H1 (cell line): ENCODE measurements around the gene EPN3. TPM values are rescaled to one million over a fixed set of nuclear protein-coding genes. Genes with fewer than 3 reads are reported as not detected.
A peak's percentile ranks its signal among the peaks of the same experiment; 100 is the strongest.

Experiments
- CTCF ChIA-PET: fragments of 300-600 bp; sonication (Branson Sonifier 250); formaldehyde crosslinking; loops from one replicate; lab custom pipeline; 2021; ENCODE audit not compliant: partially characterized antibody; lab: Charles Lee
- POLR2A ChIA-PET: fragments of 300-600 bp; sonication (Branson Sonifier 250); formaldehyde crosslinking; loops from one replicate; lab custom pipeline; 2021; ENCODE audit warnings: inconsistent platforms; ENCODE audit not compliant: partially characterized antibody; lab: Charles Lee
- DNase-seq, 2 experiments: peaks; one replicate each; pipeline versions ENCODE4 v3.0.0 to v3.0.0-alpha.2; 2010 to 2022; ENCODE audit warnings: low spot score in 2 of 2, low read depth in 1 of 2, mixed read lengths in 1 of 2
- FAIRE-seq: peaks from 2 replicates; lab custom pipeline; 2011; peaks lifted over from hg19 to GRCh38; lab: Jason Lieb, UNC
- H2AFZ ChIP-seq: 2 replicates; pipeline ENCODE4 v1.8.1; 2012; ENCODE audit warnings: low read length, inconsistent platforms
- H2AK5ac ChIP-seq: 2 replicates; pipeline ENCODE4 v1.6.1; 2013; ENCODE audit warnings: low read depth, low read length
- H2BK120ac ChIP-seq: replicated peaks from 2 replicates; pipeline ENCODE3; 2013; ENCODE audit warnings: low read depth, low read length, inconsistent platforms
- H2BK12ac ChIP-seq: 2 replicates; pipeline ENCODE4 v1.6.1; 2013; ENCODE audit warnings: low read depth, low read length
- H2BK15ac ChIP-seq: 2 replicates; pipeline ENCODE4 v1.6.1; 2013; ENCODE audit warnings: low read length
- H2BK20ac ChIP-seq: 2 replicates; pipeline ENCODE4 v1.6.1; 2013; ENCODE audit warnings: low read length
- H2BK5ac ChIP-seq: 2 replicates; pipeline ENCODE4 v1.6.1; 2013; ENCODE audit warnings: low read depth, low read length
- H3K14ac ChIP-seq: 2 replicates; pipeline ENCODE4 v1.6.1; 2013; ENCODE audit warnings: inconsistent platforms; ENCODE audit not compliant: insufficient read length
- H3K18ac ChIP-seq: 2 replicates; pipeline ENCODE4 v1.6.1; 2013; ENCODE audit warnings: low read length; ENCODE audit errors: extremely low read depth
- H3K23ac ChIP-seq: 2 replicates; pipeline ENCODE4 v1.6.1; 2013; ENCODE audit warnings: inconsistent platforms; ENCODE audit not compliant: insufficient read length
- H3K23me2 ChIP-seq: 2 replicates; pipeline ENCODE4 v1.6.1; 2013; ENCODE audit warnings: low read depth, low read length
- H3K27ac ChIP-seq: 2 replicates; pipeline ENCODE4 v1.6.1; 2011; ENCODE audit warnings: low read depth, low read length, inconsistent platforms
- H3K27me3 ChIP-seq, 4 experiments: replicated peaks in 1 of 4; 1 replicate in 1 of 4; 2 replicates in 3 of 4; pipeline versions ENCODE4 v1.6.1 to v1.8.1; 2011 to 2013; ENCODE audit warnings: low read length in 3 of 4, mild to moderate bottlenecking in 3 of 4, inconsistent platforms in 2 of 4, mixed read lengths in 2 of 4, moderate library complexity in 1 of 4; ENCODE audit not compliant: control insufficient read depth in 3 of 4, insufficient read depth in 3 of 4; ENCODE audit errors: extremely low read depth in 1 of 4
- H3K36me3 ChIP-seq, 4 experiments: 2 replicates each; pipeline versions ENCODE4 v1.6.1 to v1.8.1; 2011 to 2013; ENCODE audit warnings: mild to moderate bottlenecking in 4 of 4, low read length in 3 of 4, moderate library complexity in 2 of 4, control low read depth in 1 of 4, inconsistent platforms in 1 of 4; ENCODE audit not compliant: insufficient read depth in 4 of 4, control insufficient read depth in 2 of 4
- H3K4ac ChIP-seq: replicated peaks from 2 replicates; pipeline ENCODE3; 2013; ENCODE audit warnings: low read length, low read depth, mixed read lengths, inconsistent platforms; ENCODE audit not compliant: insufficient read length
- H3K4me1 ChIP-seq, 4 experiments: replicated peaks in 1 of 4; 1 replicate in 1 of 4; 2 replicates in 3 of 4; pipeline versions ENCODE4 v1.6.1 to v1.8.1; 2011 to 2013; ENCODE audit warnings: low read length in 3 of 4, inconsistent platforms in 2 of 4, mixed read lengths in 1 of 4; ENCODE audit not compliant: insufficient read depth in 4 of 4, control insufficient read depth in 3 of 4
- H3K4me2 ChIP-seq, 2 experiments: 2 replicates each; pipeline versions ENCODE4 v1.6.1 to v1.8.1; 2011 to 2013; ENCODE audit warnings: low read depth in 2 of 2, low read length in 2 of 2, control low read depth in 1 of 2, inconsistent platforms in 1 of 2, mild to moderate bottlenecking in 1 of 2; ENCODE audit not compliant: insufficient read depth in 1 of 2
- H3K4me3 ChIP-seq, 4 experiments: fragments of 200-600, 300-600 bp in 1 of 4; sonication (generic), shearing (Covaris generic), sonication (Bioruptor Twin) in 1 of 4; 2 replicates each; pipeline versions ENCODE4 v1.5.1 to v1.8.1; 2011 to 2016; ENCODE audit warnings: low read length in 4 of 4, low read depth in 3 of 4, control low read depth in 2 of 4, inconsistent platforms in 2 of 4, mild to moderate bottlenecking in 2 of 4, mixed read lengths in 1 of 4, moderate library complexity in 1 of 4; ENCODE audit not compliant: insufficient read depth in 2 of 4; ENCODE audit errors: extremely low read depth in 1 of 4
- H3K56ac ChIP-seq: replicated peaks from 2 replicates; pipeline ENCODE3; 2013; ENCODE audit warnings: low read depth, mild to moderate bottlenecking, mixed read lengths, low read length, inconsistent platforms; ENCODE audit not compliant: insufficient read length
- H3K79me1 ChIP-seq: 2 replicates; pipeline ENCODE4 v1.6.1; 2013; ENCODE audit warnings: low read depth, low read length, control low read depth
- H3K79me2 ChIP-seq, 2 experiments: 2 replicates each; pipeline versions ENCODE4 v1.6.1 to v1.8.1; 2012 to 2013; ENCODE audit warnings: low read length in 2 of 2, mild to moderate bottlenecking in 2 of 2, inconsistent platforms in 1 of 2; ENCODE audit not compliant: insufficient read depth in 2 of 2, control insufficient read depth in 1 of 2
- H3K9ac ChIP-seq, 4 experiments: replicated peaks in 1 of 4; 1 replicate in 1 of 4; 2 replicates in 3 of 4; pipeline versions ENCODE4 v1.6.1 to v1.8.1; 2011 to 2013; ENCODE audit warnings: low read depth in 3 of 4, low read length in 3 of 4, control low read depth in 2 of 4, mild to moderate bottlenecking in 2 of 4, moderate library complexity in 2 of 4, inconsistent platforms in 1 of 4; ENCODE audit errors: extremely low read depth in 1 of 4
- H3K9me3 ChIP-seq, 2 experiments: 2 replicates each; pipeline versions ENCODE4 v1.6.1 to v1.8.1; 2012 to 2013; ENCODE audit warnings: mild to moderate bottlenecking in 2 of 2, moderate library complexity in 2 of 2, control low read depth in 1 of 2, inconsistent platforms in 1 of 2, low read depth in 1 of 2, low read length in 1 of 2, mixed read lengths in 1 of 2; ENCODE audit not compliant: insufficient read depth in 2 of 2
- H4K20me1 ChIP-seq, 2 experiments: replicated peaks in 1 of 2; 2 replicates each; pipeline versions ENCODE3 to v1.8.1; 2011 to 2013; ENCODE audit warnings: inconsistent platforms in 2 of 2, low read length in 2 of 2, mild to moderate bottlenecking in 1 of 2; ENCODE audit not compliant: insufficient read depth in 2 of 2, control insufficient read depth in 1 of 2
- H4K5ac ChIP-seq: 2 replicates; pipeline ENCODE4 v1.6.1; 2013; ENCODE audit warnings: low read length, low read depth, mixed read lengths, inconsistent platforms; ENCODE audit not compliant: insufficient read length
- H4K8ac ChIP-seq: 2 replicates; pipeline ENCODE4 v1.8.0; 2013; ENCODE audit warnings: mild to moderate bottlenecking, moderate library complexity, low read length, inconsistent platforms; ENCODE audit not compliant: insufficient read depth; ENCODE audit errors: extremely low read depth
- H4K91ac ChIP-seq: replicated peaks from 2 replicates; pipeline ENCODE3; 2013; ENCODE audit warnings: low read length, mixed read lengths, inconsistent platforms; ENCODE audit not compliant: insufficient read length
- CBX5 ChIP-seq: fragments of 300-800, 300-1000 bp; sonication (generic); IDR thresholded peaks from 2 replicates; pipeline ENCODE4 v1.7.1; 2016; ENCODE audit warnings: antibody characterized with exemption, low read length, low read depth
- HDAC2 ChIP-seq, 2 experiments: fragments of 300-600 bp in 1 of 2; sonication (generic) in 1 of 2; IDR thresholded peaks; 2 replicates each; pipeline ENCODE4 v1.6.1; 2011 to 2012; ENCODE audit warnings: low read depth in 2 of 2, low read length in 2 of 2, mild to moderate bottlenecking in 2 of 2, moderate library complexity in 2 of 2, borderline replicate concordance in 1 of 2, inconsistent platforms in 1 of 2
- JUND ChIP-seq: IDR thresholded peaks from 2 replicates; pipeline ENCODE4 v1.6.1; 2011; ENCODE audit warnings: mild to moderate bottlenecking, improper control_type of control experiment, low read length
- POLR2AphosphoS5 ChIP-seq: IDR thresholded peaks from 2 replicates; pipeline ENCODE4 v1.6.1; 2011; ENCODE audit warnings: low read depth, low read length
- SAP30 ChIP-seq: fragments of 300-600 bp; sonication (generic); IDR thresholded peaks from 2 replicates; pipeline ENCODE4 v1.7.1; 2012; ENCODE audit warnings: low read length, moderate library complexity, mild to moderate bottlenecking, inconsistent platforms; ENCODE audit not compliant: insufficient read depth, insufficient replicate concordance
- WGBS, 2 experiments: shearing (Covaris generic) in 1 of 2; methylation state at CpG; one replicate each; pipeline versions ENCODE4 v1.1.6 to v1.1.7; 2013 to 2015; ENCODE audit warnings: low lambda C conversion rate in 2 of 2, mixed read lengths in 2 of 2, inconsistent platforms in 1 of 2, low coverage in 1 of 2, missing lambda C conversion rate in 1 of 2; ENCODE audit not compliant: insufficient replicate concordance in 2 of 2, insufficient coverage in 1 of 2, insufficient read length in 1 of 2; ENCODE audit errors: extremely low coverage in 1 of 2, missing lambda C conversion rate in 1 of 2; 5-methylcytosine and 5-hydroxymethylcytosine counted together
- polyA plus RNA-seq, 7 experiments: library from polyadenylated mRNA; depleted of rRNA in 3 of 7; stranded (reverse) in 5 of 7; unstranded in 2 of 7; fragments of >200 nt in 5 of 7; fragments of 200-250 nt in 2 of 7; gene quantifications; 1 replicate in 5 of 7; 2 replicates in 1 of 7; 4 replicates in 1 of 7; pipeline versions ENCODE4 v1.2.1 to v1.2.3, GENCODE V29; 2011 to 2013; ENCODE audit warnings: missing spikeins in 2 of 7, mixed read lengths in 2 of 7
- total RNA-seq: library from RNA; stranded (reverse); fragmentation: NEBNext Ultra II Directional; extraction: Animal tissue kit (Norgen Biotek cat#: 25700); gene quantifications from 2 replicates; pipeline ENCODE4 v1.2.1, GENCODE V29; 2021
- TF ChIP-seq, protein P1 (sequence below): IDR thresholded peaks from 2 replicates; pipeline ENCODE4 v1.6.1; 2011; ENCODE audit warnings: low read length, improper control_type of control experiment
- TF ChIP-seq, protein P2 (sequence below), 3 experiments: IDR thresholded peaks; 1 replicate in 2 of 3; 2 replicates in 1 of 3; pipeline versions ENCODE4 v1.5.1 to v1.6.1; 2011; ENCODE audit warnings: low read length in 3 of 3, mild to moderate bottlenecking in 3 of 3, inconsistent platforms in 2 of 3, low read depth in 1 of 3, moderate library complexity in 1 of 3; ENCODE audit not compliant: insufficient read depth in 1 of 3; ENCODE audit errors: control extremely low read depth in 1 of 3

The EPN3 gene
- total and polyA plus RNA-seq, 2 of the 8 experiments (the other 6 are each of a cell fraction or from before 2014, with no cell fraction given) = 6.7 to 7.9 TPM

- Histone ChIP-seq H3K23me2 (no peaks in the 10 kb centered on the region), H2AK5ac (no peak overlapping the region), H2BK12ac (0 out of 2 replicates have a peak overlapping the region, but pooled peaks have one; percentile 39), H3K9me3 (no peaks in the 10 kb centered on the region), H2BK15ac (no peak overlapping the region), H3K56ac (no peak overlapping the region), H2BK5ac (no peak overlapping the region), H3K14ac (no peak overlapping the region), H3K27ac (no peak overlapping the region), H2BK20ac (no peak overlapping the region), H4K8ac (no peak overlapping the region), H2BK120ac (no peak overlapping the region), H3K4me1 (peaks cover 0 to 16% (median 7%) of the 10 kb centered on the region in 4 experiments; a peak in 6 of 7 replicates), H3K18ac (0 out of 2 replicates have a peak overlapping the region, but pooled peaks have one; percentile 19), H3K23ac (no peak overlapping the region), H2AFZ (no peak overlapping the region), H3K79me1 (no peaks in the 10 kb centered on the region), H4K20me1 (peaks cover 2 to 5% of the 10 kb centered on the region in 2 experiments), H3K27me3 (no peaks in the 10 kb centered on the region; a peak in 1 of 7 replicates), H3K36me3 (peaks cover 0 to 3% (median 0%) of the 10 kb centered on the region in 4 experiments; a peak in 1 of 8 replicates), H3K9ac (no peak overlapping the region), H4K5ac (no peak overlapping the region), H3K79me2 (no peaks in the 10 kb centered on the region), H4K91ac (no peak overlapping the region), H3K4me3 (no peak overlapping the region), H3K4me2 (no peak overlapping the region), H3K4ac (no peak overlapping the region)
- ChIA-PET CTCF (interaction anchor here (1.3 to 10.2 kb wide), 8 partner anchors 11 to 80 kb away, joined by 3 to 95 read pairs (median 8); no protein-coding TSS in a partner anchor), POLR2A (no interaction called here)
- no peak for DNase-seq
- FAIRE-seq = no peak
- 93% methylated on average over 11 of the region's 12 CpGs; no CpG with 5 or more reads in 1 of the 2 experiments for WGBS, 2 experiments
- TF ChIP-seq SAP30 (no peak), HDAC2 (IDR thresholded peaks at IDR 0.05; ENCODE audit: borderline replicate concordance in 1 of 2, low read depth in 2 of 2, low read length in 2 of 2) (no peak), POLR2AphosphoS5 (no peak), JUND (no peak), CBX5 (no peak)
- TF ChIP-seq, protein P1, sequence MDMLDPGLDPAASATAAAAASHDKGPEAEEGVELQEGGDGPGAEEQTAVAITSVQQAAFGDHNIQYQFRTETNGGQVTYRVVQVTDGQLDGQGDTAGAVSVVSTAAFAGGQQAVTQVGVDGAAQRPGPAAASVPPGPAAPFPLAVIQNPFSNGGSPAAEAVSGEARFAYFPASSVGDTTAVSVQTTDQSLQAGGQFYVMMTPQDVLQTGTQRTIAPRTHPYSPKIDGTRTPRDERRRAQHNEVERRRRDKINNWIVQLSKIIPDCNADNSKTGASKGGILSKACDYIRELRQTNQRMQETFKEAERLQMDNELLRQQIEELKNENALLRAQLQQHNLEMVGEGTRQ = no peak
- TF ChIP-seq, protein P2, sequence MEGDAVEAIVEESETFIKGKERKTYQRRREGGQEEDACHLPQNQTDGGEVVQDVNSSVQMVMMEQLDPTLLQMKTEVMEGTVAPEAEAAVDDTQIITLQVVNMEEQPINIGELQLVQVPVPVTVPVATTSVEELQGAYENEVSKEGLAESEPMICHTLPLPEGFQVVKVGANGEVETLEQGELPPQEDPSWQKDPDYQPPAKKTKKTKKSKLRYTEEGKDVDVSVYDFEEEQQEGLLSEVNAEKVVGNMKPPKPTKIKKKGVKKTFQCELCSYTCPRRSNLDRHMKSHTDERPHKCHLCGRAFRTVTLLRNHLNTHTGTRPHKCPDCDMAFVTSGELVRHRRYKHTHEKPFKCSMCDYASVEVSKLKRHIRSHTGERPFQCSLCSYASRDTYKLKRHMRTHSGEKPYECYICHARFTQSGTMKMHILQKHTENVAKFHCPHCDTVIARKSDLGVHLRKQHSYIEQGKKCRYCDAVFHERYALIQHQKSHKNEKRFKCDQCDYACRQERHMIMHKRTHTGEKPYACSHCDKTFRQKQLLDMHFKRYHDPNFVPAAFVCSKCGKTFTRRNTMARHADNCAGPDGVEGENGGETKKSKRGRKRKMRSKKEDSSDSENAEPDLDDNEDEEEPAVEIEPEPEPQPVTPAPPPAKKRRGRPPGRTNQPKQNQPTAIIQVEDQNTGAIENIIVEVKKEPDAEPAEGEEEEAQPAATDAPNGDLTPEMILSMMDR (IDR thresholded peaks at IDR 0.05; ENCODE audit: control extremely low read depth in 1 of 3, insufficient read depth in 1 of 3, low read depth in 1 of 3, low read length in 3 of 3) = no peak
Observed at GRCh38 chr17:50581316-50581715, 48.8 kb downstream of the EPN3 start.
